Stimulated activated CD8-positive, alpha-beta memory T cell treated with anti-CD3 and anti-CD28 coated beads, Interleukin-15, amount 100 ng/mL, for 4 hours (primary cell): ENCODE data around the gene RASGEF1C.

Experiments
- DNase-seq, 2 donors: peaks; one replicate each; pipeline ENCODE4 v3.0.0-alpha.2; 2020; ENCODE audit warnings: low read depth in 2 of 2

RASGEF1C gene

GRCh38 chr5:180082633-180083420 lies 126.2 kb downstream of the RASGEF1C start:
- no peak for DNase-seq

GRCh38 chr5:180081481-180081880 lies 127.5 kb downstream of the RASGEF1C start:
- no peak for DNase-seq

- no peak for DNase-seq
Observed at GRCh38 chr5:180080486-180081280, 128.3 kb downstream of the RASGEF1C start.

- DNase-seq: no peak
Observed at GRCh38 chr5:180079702-180080466, 129.1 kb downstream of the RASGEF1C start.

GRCh38 chr5:180078348-180078747 lies 130.7 kb downstream of the RASGEF1C start:
- no peak for DNase-seq

- DNase-seq: no peak
Observed at GRCh38 chr5:180077594-180078284, 131.3 kb downstream of the RASGEF1C start.

- DNase-seq: no peak
Observed at GRCh38 chr5:180075703-180076102, 133.3 kb downstream of the RASGEF1C start.

- no peak for DNase-seq
Observed at GRCh38 chr5:180074462-180074861, 134.5 kb downstream of the RASGEF1C start.

GRCh38 chr5:180072556-180072955 lies 136.5 kb downstream of the RASGEF1C start:
- DNase-seq: no peak

- DNase-seq: no peak
Observed at GRCh38 chr5:180072256-180072548, 136.8 kb downstream of the RASGEF1C start.

- peak; percentile 67 to 80 for DNase-seq
Observed at GRCh38 chr5:180071531-180072255, 137.3 kb downstream of the RASGEF1C start, which contains the start of gene RNF130. Gene RNF130 (minus strand): TSS chr5:180071759. CDS start chr5:180071702, 57 bp downstream.

GRCh38 chr5:180070756-180071530 lies 138.1 kb downstream of the RASGEF1C start:
- no peak for DNase-seq

- DNase-seq: no peak
Observed at GRCh38 chr5:180069589-180070247, 139.3 kb downstream of the RASGEF1C start.

GRCh38 chr5:180068519-180069090 lies 140.4 kb downstream of the RASGEF1C start:
- no peak for DNase-seq

GRCh38 chr5:180067986-180068385 lies 141.0 kb downstream of the RASGEF1C start:
- no peak for DNase-seq

GRCh38 chr5:180060192-180060591 lies 148.8 kb downstream of the RASGEF1C start:
- DNase-seq: no peak

- no peak for DNase-seq
Observed at GRCh38 chr5:180059326-180059725, 149.7 kb downstream of the RASGEF1C start.

- no peak for DNase-seq
Observed at GRCh38 chr5:180056153-180056552, 152.9 kb downstream of the RASGEF1C start.

- no peak for DNase-seq
Observed at GRCh38 chr5:180054226-180054625, 154.8 kb downstream of the RASGEF1C start.
